Measurements from ENCODE around the gene FUT1. TPM values are rescaled to one million over a fixed set of nuclear protein-coding genes. Genes with fewer than 3 reads are reported as not detected.

Gene FUT1
- total and polyA plus RNA-seq, 9 of the 15 experiments (the other 6 are each of a cell fraction or from before 2014, with no cell fraction given), result 2.3 to 18.5 (median 8.8) TPM

GRCh38 chr19:48779636-48780035 lies 27.2 kb upstream of the FUT1 start:
- no TSS peak for BruUV-seq (replicated peaks)
- intact Hi-C loops (cut with micrococcal nuclease) (loop anchor here (2.0 to 10.0 kb wide), 4 partner anchors 25 to 445 kb away; partner anchors contain the start of genes FGF21 and RASIP1), in situ Hi-C loops (cut with MboI) (loop anchor here (5.0 kb wide), 1 partner anchor 132 kb away; the partner anchor contains the start of gene CA11)
- WGBS (ENCODE audit: insufficient coverage, low coverage, missing lambda C conversion rate), result 32% methylated on average over 1 of the region's 1 CpG
- TF ChIP-seq RAD21 (CRISPR knock-in tag; conservative IDR thresholded peaks at IDR 0.05 in 1 of 2, IDR thresholded peaks at IDR 0.05 in 1 of 2), result no peak
- TF ChIP-seq IRF2 (CRISPR knock-in tag; IDR thresholded peaks at IDR 0.05), result no peak
- no peak for TF ChIP-seq ILF3 (IDR thresholded peaks at IDR 0.05; ENCODE audit: borderline replicate concordance)
- TF ChIP-seq ZNF408 (CRISPR knock-in tag; IDR thresholded peaks at IDR 0.05; ENCODE audit: low read depth), result no peak
- TF ChIP-seq CHD7 (IDR thresholded peaks at IDR 0.05; ENCODE audit: low read depth, low read length), result no peak
- POLR2A ChIA-PET, result interaction anchor here (0.6 to 2.0 kb wide), 5 partner anchors 9 to 113 kb away, joined by 3 to 6 read pairs (median 3); partner anchors contain the start of gene IZUMO1
- H3K36me3 ChIP-seq (ENCODE audit: control insufficient read depth, insufficient read depth, low read length), result no peaks in the 10 kb centered on the region
- no peaks in the 10 kb centered on the region for H3K79me2 ChIP-seq (ENCODE audit: control insufficient read depth, insufficient read depth, low read length)
- H3K4me2 ChIP-seq (ENCODE audit: insufficient read depth, low read length), result no peak overlapping the region
- CTCF ChIA-PET (ENCODE audit: low intra/inter-chr PET ratio), result no interaction called here
- H3K4me1 ChIP-seq (replicated peaks in 1 of 2; ENCODE audit: control insufficient read depth in 2 of 2, insufficient read depth in 2 of 2, low read length in 2 of 2), result peaks cover 22 to 30% of the 10 kb centered on the region in 2 experiments
- no peak overlapping the region for H3K27ac ChIP-seq (ENCODE audit: extremely low read depth, low read depth, low read length)
- no peaks in the 10 kb centered on the region for H3K27me3 ChIP-seq (ENCODE audit: control insufficient read depth in 2 of 2, insufficient read depth in 2 of 2, low read length in 2 of 2)
- no peaks in the 10 kb centered on the region for H3K9me3 ChIP-seq (replicated peaks; ENCODE audit: control insufficient read depth, insufficient read depth, low read depth, low read length)
- no peak overlapping the region for H3K4me3 ChIP-seq
- DNase-seq (ENCODE audit: extremely low read depth in 1 of 4, low spot score in 3 of 4) (peak; percentile 46 to 70 (median 54)), ATAC-seq (peak; percentile 28; the same call in 1 of the 3 replicates), FAIRE-seq (no peak)
- H3K9me1 ChIP-seq (ENCODE audit: control insufficient read depth, insufficient read depth, low read length), result no peaks in the 10 kb centered on the region
- no peak overlapping the region for H3K9ac ChIP-seq (ENCODE audit: insufficient read depth in 1 of 2, low read depth in 2 of 2, low read length in 2 of 2)
- H4K20me1 ChIP-seq (replicated peaks; ENCODE audit: control insufficient read depth, insufficient read depth, low read length), result no peaks in the 10 kb centered on the region
- no peak overlapping the region for H2AFZ ChIP-seq (ENCODE audit: low read depth, low read length)

All from K562 (cell line).